GM18907 (cell line): ENCODE data around the gene OR6K6.

ENCODE experiments used
- ATAC-seq: cut with Tn5 transposase; IDR thresholded peaks from one replicate; pipeline ENCODE4 v1.9.1; 2021; ENCODE audit warnings: mild to moderate bottlenecking, moderate library complexity; ENCODE audit not compliant: unreplicated experiment

The OR6K6 gene

GRCh38 chr1:158800526-158800925, 46.0 kb downstream of the OR6K6 start:
- ATAC-seq = no peak

- no peak for ATAC-seq
These were observed 46.9 kb downstream of the OR6K6 start for GRCh38 chr1:158801396-158801795.

- ATAC-seq = no peak
These were observed 49.2 kb downstream of the OR6K6 start for GRCh38 chr1:158803678-158804077.
